IPS DF 4.7 (cell line): ENCODE data around the gene KANSL2.

Experiments used
- DNase-seq: peaks from one replicate; pipeline ENCODE4 v3.0.0-alpha.2; 2013; ENCODE audit warnings: low spot score; ENCODE audit errors: extremely low read depth

Gene KANSL2

GRCh38 chr12:48615681-48616080, 66.4 kb downstream of the KANSL2 start:
- DNase-seq, result no peak

GRCh38 chr12:48613321-48613720, 68.7 kb downstream of the KANSL2 start:
- no peak for DNase-seq
